HepG2 (cell line): ENCODE measurements around the gene NARS2. TPM values are rescaled to one million over a fixed set of nuclear protein-coding genes. Genes with fewer than 3 reads are reported as not detected.

ENCODE experiments used
- ARNTL ChIP-seq: sonication (generic); formaldehyde crosslinking; IDR thresholded peaks from 2 replicates; pipeline ENCODE4 v1.4.0; 2020; ENCODE audit warnings: mild to moderate bottlenecking, missing genetic modification reagents
- ATF2 ChIP-seq: sonication (generic); formaldehyde crosslinking; IDR thresholded peaks from 2 replicates; pipeline ENCODE4 v1.4.0; 2020; ENCODE audit warnings: missing genetic modification reagents
- CEBPB ChIP-seq: IDR thresholded peaks from 2 replicates; pipeline ENCODE4 v1.6.1; 2011; ENCODE audit warnings: low read depth, low read length, improper control_type of control experiment, borderline replicate concordance
- MED8 ChIP-seq: sonication (generic); formaldehyde crosslinking; IDR thresholded peaks from 2 replicates; pipeline ENCODE4 v1.8.1; 2023; ENCODE audit warnings: mild to moderate bottlenecking, missing genetic modification reagents; ENCODE audit not compliant: insufficient replicate concordance
- NCOR1 ChIP-seq: fragments of 200-600 bp; sonication (generic); IDR thresholded peaks from 2 replicates; pipeline ENCODE4 v1.7.0; 2017; ENCODE audit warnings: antibody characterized with exemption, low read length, borderline replicate concordance
- NR3C1 ChIP-seq: sonication (generic); formaldehyde crosslinking; IDR thresholded peaks from 2 replicates; pipeline ENCODE4 v1.4.0; 2020; ENCODE audit warnings: missing genetic modification reagents
- UBTF ChIP-seq: sonication (generic); formaldehyde crosslinking; IDR thresholded peaks from 2 replicates; pipeline ENCODE4 v1.4.0; 2020; ENCODE audit warnings: mild to moderate bottlenecking, missing genetic modification reagents
- ZBTB39 ChIP-seq: sonication (generic); formaldehyde crosslinking; IDR thresholded peaks from 2 replicates; pipeline ENCODE4 v1.5.0; 2020; ENCODE audit warnings: missing genetic modification reagents
- ZC3H13 ChIP-seq: sonication (generic); formaldehyde crosslinking; IDR thresholded peaks from 2 replicates; pipeline ENCODE4 v1.8.1; 2023; ENCODE audit warnings: mild to moderate bottlenecking, missing genetic modification reagents, moderate library complexity
- ZNF225 ChIP-seq: sonication (generic); formaldehyde crosslinking; IDR thresholded peaks from 2 replicates; pipeline ENCODE4 v1.4.0; 2020; ENCODE audit warnings: mild to moderate bottlenecking, missing genetic modification reagents
- ZNF280B ChIP-seq: sonication (generic); formaldehyde crosslinking; IDR thresholded peaks from 2 replicates; pipeline ENCODE4 v1.5.0; 2020; ENCODE audit warnings: missing genetic modification reagents, mild to moderate bottlenecking, borderline replicate concordance
- ZNF281 ChIP-seq: sonication (generic); formaldehyde crosslinking; IDR thresholded peaks from 2 replicates; pipeline ENCODE4 v1.4.0; 2020; ENCODE audit warnings: missing genetic modification reagents, borderline replicate concordance
- ZNF282 ChIP-seq: fragments of 450-650 bp; IDR thresholded peaks from 2 replicates; pipeline ENCODE4 v1.6.1; 2018; ENCODE audit not compliant: partially characterized antibody
- ZNF577 ChIP-seq: sonication (generic); formaldehyde crosslinking; IDR thresholded peaks from 2 replicates; pipeline ENCODE4 v1.4.0; 2020; ENCODE audit warnings: mild to moderate bottlenecking, low read depth, missing genetic modification reagents, borderline replicate concordance
- ZNF580 ChIP-seq: IDR thresholded peaks from 2 replicates; pipeline ENCODE4 v1.6.1; 2016; ENCODE audit warnings: low read depth, borderline replicate concordance
- ZNF776 ChIP-seq: sonication (generic); formaldehyde crosslinking; IDR thresholded peaks from 2 replicates; pipeline ENCODE4 v1.4.0; 2020; ENCODE audit warnings: mild to moderate bottlenecking, missing genetic modification reagents
- polyA plus RNA-seq, 8 experiments: library from polyadenylated mRNA; depleted of rRNA in 3 of 8; stranded (reverse) in 7 of 8; unstranded in 1 of 8; fragments of >200 nt; fragmentation: Illumina TruSeq in 4 of 8; extraction: Trizol in 4 of 8; gene quantifications; 2 replicates each; pipeline versions ENCODE4 v1.2.1 to v1.2.3, GENCODE V29; 2011 to 2016; ENCODE audit warnings: low read depth in 4 of 8, missing spikeins in 1 of 8, mixed read lengths in 1 of 8; ENCODE audit not compliant: insufficient read depth in 1 of 8
- total RNA-seq, 5 experiments: library from RNA; depleted of rRNA; stranded (reverse); fragments of >200 nt; fragmentation: Illumina TruSeq; extraction: Trizol; gene quantifications; 2 replicates each; pipeline ENCODE4 v1.2.3, GENCODE V29; 2016; ENCODE audit warnings: low read depth in 1 of 5

The NARS2 gene
- total and polyA plus RNA-seq, 2 of the 13 experiments (the other 11 are each of a cell fraction or from before 2014, with no cell fraction given) = 45.9 to 65.0 TPM

GRCh38 chr11:78574386-78575381, at the start of gene NARS2 (continued):
- TF ChIP-seq UBTF (CRISPR knock-in tag) (peak; percentile 71), ZC3H13 (CRISPR knock-in tag) (peak; percentile 56; the same call in 1 of the 2 replicates), ARNTL (CRISPR knock-in tag) (0 out of 2 replicates have a peak, but pooled peaks have one; percentile 59), ZNF282 (no peak), ATF2 (CRISPR knock-in tag) (peak; percentile 91), ZNF280B (no peak; the same call in none of the 2 replicates), ZNF577 (CRISPR knock-in tag) (no peak), NR3C1 (no peak), CEBPB (peak; percentile 77), MED8 (CRISPR knock-in tag) (peak; percentile 72), ZNF225 (peak; percentile 54; the same call in 1 of the 2 replicates), ZNF281 (no peak), ZNF580 (CRISPR knock-in tag) (peak; percentile 54; the same call in 1 of the 2 replicates), ZNF776 (CRISPR knock-in tag) (0 out of 2 replicates have a peak, but pooled peaks have one; percentile 76), NCOR1 (peak; percentile 13; the same call in 1 of the 2 replicates), ZBTB39 (no peak)
